BE2C (cell line): ENCODE data around the gene DTNB.

Experiments used
- DNase-seq: peaks from one replicate; pipeline ENCODE4 v3.0.0-alpha.2; 2020
- H3K27me3 ChIP-seq: fragments of 250-450 bp; sonication (Bioruptor Pico); 2 replicates; pipeline ENCODE4 v1.5.1; 2020; ENCODE audit warnings: mild to moderate bottlenecking
- H3K36me3 ChIP-seq: fragments of 250-450 bp; sonication (Bioruptor Pico); 2 replicates; pipeline ENCODE4 v1.5.1; 2020; ENCODE audit warnings: mild to moderate bottlenecking
- H3K4me1 ChIP-seq: fragments of 250-450 bp; sonication (Bioruptor Pico); 2 replicates; pipeline ENCODE4 v1.5.1; 2020
- H3K4me3 ChIP-seq: 2 replicates; pipeline ENCODE4 v1.5.1; 2011; ENCODE audit warnings: low read depth, low read length
- H3K9me3 ChIP-seq: fragments of 250-450 bp; sonication (Bioruptor Pico); 2 replicates; pipeline ENCODE4 v1.5.1; 2020
- CTCF ChIP-seq: IDR thresholded peaks from 2 replicates; pipeline ENCODE4 v1.5.1; 2012; ENCODE audit warnings: mild to moderate bottlenecking, low read depth, low read length

DTNB gene

GRCh38 chr2:25381502-25381901 lies 291.9 kb downstream of the DTNB start:
- no peak for TF ChIP-seq CTCF
- H3K27me3 ChIP-seq: no peaks in the 10 kb centered on the region
- no peak overlapping the region for H3K4me3 ChIP-seq
- no peak for DNase-seq
- peaks cover 2% of the 10 kb centered on the region for H3K36me3 ChIP-seq
- H3K9me3 ChIP-seq: no peaks in the 10 kb centered on the region
- H3K4me1 ChIP-seq: peaks cover 4% of the 10 kb centered on the region

DNA sequence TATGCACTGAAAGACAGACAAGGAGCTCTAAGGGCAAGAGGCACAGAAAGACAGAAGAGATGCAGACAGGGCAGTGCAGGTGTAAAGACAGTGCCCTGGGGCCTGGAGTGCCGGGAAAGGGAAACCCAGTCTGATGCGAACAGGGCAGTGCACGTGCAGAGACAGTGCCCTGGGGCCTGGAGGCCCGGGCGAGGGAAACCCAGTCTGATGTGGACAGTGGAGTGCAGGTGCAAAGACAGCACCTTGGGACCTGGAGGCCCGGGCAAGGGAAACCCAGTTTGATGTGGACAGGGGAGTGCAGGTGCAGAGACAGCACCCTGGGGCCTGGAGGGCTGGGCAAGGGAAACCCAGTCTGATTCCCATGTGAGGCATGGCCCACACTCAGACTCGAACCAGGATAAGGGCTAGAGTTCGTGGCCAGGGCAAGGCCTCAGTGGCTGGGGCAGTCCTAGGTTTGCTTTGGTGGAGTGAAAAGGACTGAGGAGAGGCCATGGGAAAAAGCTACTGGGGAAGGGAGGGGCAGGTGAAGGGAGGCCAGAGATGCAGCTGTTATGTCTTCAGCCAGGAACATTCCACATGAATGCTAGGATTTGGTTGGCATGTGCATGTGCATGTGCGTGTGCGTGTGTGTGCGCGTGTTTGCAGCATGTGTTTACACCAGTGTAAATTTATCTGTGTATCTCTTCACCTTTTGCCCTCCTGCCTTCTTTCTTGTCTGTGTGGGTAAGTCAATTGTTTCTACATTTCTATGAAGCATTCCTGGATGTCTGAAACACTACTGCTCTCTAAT lies 292.6 kb downstream of the DTNB start:
- no peaks in the 10 kb centered on the region for H3K27me3 ChIP-seq
- H3K4me1 ChIP-seq: peaks cover 4% of the 10 kb centered on the region
- H3K36me3 ChIP-seq: no peaks in the 10 kb centered on the region
- no peak for TF ChIP-seq CTCF
- no peak for DNase-seq
- no peak overlapping the region for H3K4me3 ChIP-seq
- H3K9me3 ChIP-seq: no peaks in the 10 kb centered on the region

GRCh38 chr2:25380023-25380422 lies 293.4 kb downstream of the DTNB start:
- Histone ChIP-seq H3K4me1 (peaks cover 4% of the 10 kb centered on the region), H3K27me3 (no peaks in the 10 kb centered on the region), H3K4me3 (no peak overlapping the region), H3K36me3 (no peaks in the 10 kb centered on the region), H3K9me3 (no peaks in the 10 kb centered on the region)
- no peak for DNase-seq
- TF ChIP-seq CTCF: no peak

DNA sequence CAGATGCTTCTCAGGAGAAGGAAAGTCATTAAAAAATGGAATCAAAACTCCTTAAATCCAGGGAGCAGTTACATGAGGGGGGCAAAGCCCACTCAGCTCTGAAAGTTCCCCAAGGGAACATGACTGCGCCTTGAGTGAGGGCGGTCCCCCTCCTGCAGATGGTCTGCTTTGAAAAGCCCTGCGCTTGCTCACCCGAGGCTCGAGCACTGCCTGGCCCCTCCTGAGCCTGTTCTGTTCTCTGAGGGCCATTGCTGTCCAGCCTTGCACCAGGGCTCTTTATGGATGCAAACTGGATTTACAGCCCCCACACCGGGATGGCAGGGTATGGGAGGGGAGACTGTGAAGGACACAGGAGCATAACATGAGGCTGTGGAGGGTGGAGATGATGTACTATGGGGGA lies 293.8 kb downstream of the DTNB start:
- H3K36me3 ChIP-seq: no peaks in the 10 kb centered on the region
- H3K9me3 ChIP-seq: no peaks in the 10 kb centered on the region
- H3K4me3 ChIP-seq: no peak overlapping the region
- no peaks in the 10 kb centered on the region for H3K27me3 ChIP-seq
- DNase-seq: no peak
- no peak for TF ChIP-seq CTCF
- peaks cover 4% of the 10 kb centered on the region for H3K4me1 ChIP-seq

DNA sequence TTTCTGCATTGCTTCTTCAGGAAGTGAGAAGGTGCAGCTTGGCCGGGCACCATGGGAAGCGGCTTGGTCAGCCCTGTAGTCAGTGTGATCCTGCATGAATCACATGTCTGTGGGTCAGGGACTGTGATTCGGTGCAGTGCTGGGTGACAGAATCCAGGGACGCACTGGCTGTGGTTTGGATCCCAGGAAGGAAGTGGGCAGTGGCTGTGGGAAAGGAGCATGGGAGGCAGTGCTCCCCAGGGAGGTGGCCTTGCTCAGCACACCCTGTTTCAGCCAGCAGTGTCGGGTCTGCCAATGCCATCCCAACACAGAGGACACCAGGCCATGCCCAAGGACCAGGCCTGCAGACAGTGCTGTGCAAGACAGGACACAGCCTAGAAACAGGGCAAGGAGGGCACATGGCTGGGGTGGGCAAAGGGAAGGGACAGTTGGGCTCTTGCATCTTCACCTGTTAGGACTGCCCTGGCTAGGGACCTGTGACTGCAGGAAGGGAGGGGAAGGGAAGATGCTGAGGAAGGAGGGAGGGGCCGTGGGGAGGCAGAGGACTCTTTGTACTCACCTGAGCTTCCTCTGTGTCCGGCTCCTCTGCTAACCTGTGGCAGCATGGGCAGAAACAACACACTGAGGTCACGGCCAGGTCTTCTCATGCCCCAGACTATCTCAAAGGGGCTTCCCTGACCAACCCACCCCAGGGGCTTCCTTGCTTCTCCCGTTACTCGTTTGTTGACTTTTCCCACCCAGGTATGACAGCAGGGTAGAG lies 294.5 kb downstream of the DTNB start:
- Histone ChIP-seq H3K9me3 (no peaks in the 10 kb centered on the region), H3K4me3 (no peak overlapping the region), H3K27me3 (no peaks in the 10 kb centered on the region), H3K36me3 (no peaks in the 10 kb centered on the region), H3K4me1 (peaks cover 4% of the 10 kb centered on the region)
- DNase-seq: no peak
- TF ChIP-seq CTCF: no peak
